GM21737 (cell line): ENCODE measurements around the gene NR5A1.

Experiments used
- ATAC-seq: cut with Tn5 transposase; IDR thresholded peaks from one replicate; pipeline ENCODE4 v1.9.1; 2021; ENCODE audit warnings: mild to moderate bottlenecking, moderate library complexity; ENCODE audit not compliant: unreplicated experiment

NR5A1 gene

GRCh38 chr9:124467410-124468060 lies 39.7 kb downstream of the NR5A1 start:
- ATAC-seq: no peak

- no peak for ATAC-seq
These were observed 41.5 kb downstream of the NR5A1 start for GRCh38 chr9:124465736-124466135.

GRCh38 chr9:124462739-124463138 lies 44.5 kb downstream of the NR5A1 start:
- no peak for ATAC-seq

GRCh38 chr9:124458441-124458840 lies 48.8 kb downstream of the NR5A1 start:
- no peak for ATAC-seq

GRCh38 chr9:124457887-124458431 lies 49.2 kb downstream of the NR5A1 start:
- no peak for ATAC-seq

GRCh38 chr9:124457079-124457886 lies 49.9 kb downstream of the NR5A1 start:
- ATAC-seq: no peak

GRCh38 chr9:124456341-124457078 lies 50.7 kb downstream of the NR5A1 start:
- no peak for ATAC-seq

- no peak for ATAC-seq
These were observed 51.4 kb downstream of the NR5A1 start for GRCh38 chr9:124455820-124456219.

- ATAC-seq: no peak
These were observed 52.3 kb downstream of the NR5A1 start for GRCh38 chr9:124454791-124455443.

GRCh38 chr9:124454296-124454695 lies 52.9 kb downstream of the NR5A1 start:
- ATAC-seq: no peak

GRCh38 chr9:124453586-124454191 lies 53.5 kb downstream of the NR5A1 start:
- ATAC-seq: no peak

- ATAC-seq: no peak
These were observed 54.2 kb downstream of the NR5A1 start for GRCh38 chr9:124452841-124453585.

- no peak for ATAC-seq
These were observed 54.9 kb downstream of the NR5A1 start for GRCh38 chr9:124452326-124452725.

- no peak for ATAC-seq
These were observed 56.1 kb downstream of the NR5A1 start for GRCh38 chr9:124450931-124451661.

GRCh38 chr9:124450241-124450924 lies 56.8 kb downstream of the NR5A1 start, which contains the start of gene ADGRD2:
Gene ADGRD2, plus strand, starts transcription at chr9:124450451. Its CDS starts 1,216 bp downstream, at chr9:124451667.
- ATAC-seq: no peak

GRCh38 chr9:124449381-124450151 lies 57.6 kb downstream of the NR5A1 start:
- ATAC-seq: no peak

- ATAC-seq: no peak
These were observed 59.2 kb downstream of the NR5A1 start for GRCh38 chr9:124448019-124448418.

GRCh38 chr9:124447297-124447661 lies 59.9 kb downstream of the NR5A1 start:
- ATAC-seq: no peak
